HG03439 (cell line): ENCODE data around the gene VAV2.

Experiments used
- ATAC-seq: cut with Tn5 transposase; IDR thresholded peaks from one replicate; pipeline ENCODE4 v1.9.1; 2021; ENCODE audit warnings: mild to moderate bottlenecking, moderate library complexity; ENCODE audit not compliant: unreplicated experiment

The VAV2 gene

GRCh38 chr9:134027561-134027960 is 35.4 kb upstream of the VAV2 start:
- ATAC-seq = no peak

- ATAC-seq = no peak
These were observed 34.9 kb upstream of the VAV2 start for GRCh38 chr9:134026981-134027380.

DNA sequence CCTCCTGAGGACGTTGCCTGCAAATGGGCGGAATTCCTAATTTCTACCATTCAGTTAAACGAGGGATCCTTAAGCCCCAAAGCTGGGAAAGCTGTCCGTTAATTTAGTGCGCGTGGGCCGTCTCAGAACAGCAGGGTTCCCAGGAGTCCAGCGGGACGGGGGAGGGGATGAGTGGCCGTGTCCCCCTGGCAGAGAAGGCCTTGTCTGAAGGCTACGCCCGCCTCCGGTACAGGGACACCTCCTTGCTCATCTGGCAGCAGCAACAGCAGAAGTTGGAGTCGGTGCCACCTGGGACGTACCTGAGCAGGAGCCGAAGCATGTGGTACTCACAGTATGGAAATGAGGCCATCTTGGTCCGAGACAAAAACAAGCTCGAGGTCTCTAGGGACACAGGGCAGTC is 34.5 kb upstream of the VAV2 start:
- ATAC-seq = no peak

- ATAC-seq = peak; percentile 40
These were observed 33.8 kb upstream of the VAV2 start for GRCh38 chr9:134025606-134026541.

GRCh38 chr9:134024828-134025605 is 32.9 kb upstream of the VAV2 start, which contains the start of gene BRD3OS:
Gene BRD3OS (plus strand): TSS chr9:134025481. CDS start chr9:134026748, 1,267 bp downstream.
- peak; percentile 88 for ATAC-seq

DNA sequence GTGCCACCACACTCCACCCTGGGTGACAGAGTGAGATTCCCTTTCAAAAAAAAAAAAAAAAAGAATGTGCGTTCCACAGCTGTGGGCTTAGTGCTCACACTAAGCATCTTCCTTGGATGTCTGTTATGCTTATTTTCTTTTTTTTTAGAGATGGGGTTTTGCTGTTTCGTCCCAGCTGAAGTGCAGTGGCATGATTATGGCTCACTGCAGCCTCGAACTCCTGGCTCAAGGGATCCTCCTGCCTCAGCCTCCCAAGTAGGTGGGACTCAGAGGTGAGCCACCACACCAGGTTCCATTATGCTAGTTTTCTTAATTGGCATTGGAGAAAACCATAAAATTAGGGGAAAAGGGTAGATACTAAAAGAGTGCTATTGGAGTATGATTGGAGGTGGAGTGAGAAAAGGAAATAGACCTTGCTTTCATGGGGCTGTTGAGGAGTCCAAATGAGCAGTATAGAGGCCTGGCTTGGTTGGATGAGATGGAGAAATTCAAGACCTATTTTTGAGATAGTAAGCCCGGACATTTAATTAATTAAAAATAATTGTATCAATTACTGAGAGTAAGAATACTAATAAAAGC is 32.2 kb upstream of the VAV2 start:
- no peak for ATAC-seq

- no peak for ATAC-seq
These were observed 22.8 kb upstream of the VAV2 start for GRCh38 chr9:134014946-134015345.

DNA sequence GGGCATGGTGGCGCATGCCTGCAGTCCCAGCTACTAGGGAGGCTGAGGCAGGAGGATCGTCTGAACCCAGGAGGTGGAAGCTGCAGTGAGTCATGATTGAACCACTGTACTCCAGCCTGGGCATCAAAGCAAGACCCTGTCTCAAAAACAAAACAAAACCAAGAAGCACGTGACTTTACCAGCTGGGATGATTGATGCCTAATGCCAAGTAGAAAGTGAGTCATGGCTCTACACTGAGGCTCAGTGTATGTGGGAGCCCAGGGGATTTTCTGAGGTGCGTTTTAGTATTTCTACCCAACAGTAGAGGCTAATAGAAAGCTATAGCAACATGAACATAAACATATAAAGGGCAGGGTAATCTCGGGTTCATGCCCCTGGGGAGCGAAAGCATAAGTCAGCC is 19.3 kb upstream of the VAV2 start:
- ATAC-seq = no peak

- ATAC-seq = no peak
These were observed 18.4 kb upstream of the VAV2 start for GRCh38 chr9:134010310-134011173.

GRCh38 chr9:134007571-134007970 is 15.4 kb upstream of the VAV2 start:
- ATAC-seq = no peak

DNA sequence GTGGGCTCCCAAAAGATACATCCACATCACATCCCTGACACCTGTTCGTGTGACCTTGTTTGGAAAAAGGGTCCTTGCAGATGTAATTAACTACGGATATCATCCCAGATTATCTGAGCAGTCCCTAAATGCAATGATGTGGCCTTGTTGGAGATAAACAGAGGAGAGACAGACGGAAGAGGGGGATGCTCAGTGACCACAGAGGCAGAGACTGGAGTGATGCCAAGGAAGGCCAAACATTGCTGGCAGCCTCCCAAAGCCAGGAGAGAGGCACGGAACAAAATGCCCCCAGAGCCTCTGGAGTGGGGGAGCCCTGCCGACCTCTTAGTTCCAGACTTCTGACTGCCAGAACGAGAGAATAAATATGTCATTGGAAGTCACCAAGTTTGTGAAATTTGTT is 15.0 kb upstream of the VAV2 start:
- no peak for ATAC-seq

DNA sequence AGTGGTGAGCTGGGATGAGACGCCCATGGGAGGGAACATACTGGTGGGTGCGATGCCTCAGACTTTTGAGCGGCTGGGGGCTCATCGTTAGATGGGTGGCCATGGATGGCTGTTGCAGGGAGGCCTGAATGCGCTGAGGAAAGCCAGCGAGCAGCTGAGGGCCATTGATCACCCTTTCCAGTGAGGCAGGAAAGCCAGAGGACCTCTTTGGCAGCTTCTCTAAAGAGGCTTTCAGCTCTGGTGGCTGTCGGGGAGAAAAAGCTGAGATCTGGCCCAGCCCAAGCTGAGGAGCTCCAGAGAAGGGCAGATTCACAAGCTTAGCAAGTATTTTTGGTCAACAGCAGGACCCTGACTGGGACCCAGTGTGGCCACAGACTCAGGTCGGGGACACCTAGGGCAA is 13.3 kb upstream of the VAV2 start:
- ATAC-seq = no peak

GRCh38 chr9:134004881-134005280 is 12.8 kb upstream of the VAV2 start:
- no peak for ATAC-seq

- ATAC-seq = no peak
These were observed 12.2 kb upstream of the VAV2 start for GRCh38 chr9:134004131-134004873.

DNA sequence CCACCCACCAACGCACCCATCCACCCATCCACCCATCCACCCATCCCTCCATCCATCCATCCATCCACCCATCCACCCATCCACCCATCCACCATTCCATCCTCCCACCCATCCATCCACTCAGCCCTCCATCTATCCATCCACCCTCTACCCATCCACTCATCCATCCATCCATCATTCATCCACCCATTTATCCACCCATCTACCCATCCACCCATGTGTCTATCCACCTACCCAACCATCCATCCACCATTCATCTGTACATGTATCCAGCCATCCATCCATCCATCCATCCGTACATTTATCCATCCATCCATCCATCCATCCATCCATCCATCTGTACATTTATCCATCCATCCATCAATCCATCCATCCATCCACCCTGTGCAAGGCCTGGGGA is 11.1 kb upstream of the VAV2 start:
- no peak for ATAC-seq

DNA sequence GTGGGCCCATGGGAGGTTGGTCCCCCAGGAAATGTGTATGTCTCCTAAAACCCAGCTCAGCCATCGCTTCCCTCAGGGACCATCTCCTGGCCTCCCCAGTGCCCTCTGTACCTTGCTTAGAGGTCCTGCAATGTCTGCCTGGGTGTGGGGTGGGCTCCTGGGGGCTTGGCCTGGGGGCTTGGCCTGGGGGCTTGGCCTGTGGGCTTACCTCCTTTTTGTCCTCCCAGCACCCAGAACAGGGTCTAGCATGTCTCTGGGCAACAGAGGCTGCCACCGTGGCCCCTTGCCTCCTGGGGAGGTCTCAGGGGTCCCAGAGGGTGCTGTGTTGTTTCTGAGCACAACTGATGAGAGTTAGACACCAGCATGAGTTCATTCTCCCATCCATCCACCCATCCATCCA is 10.7 kb upstream of the VAV2 start:
- no peak for ATAC-seq

DNA sequence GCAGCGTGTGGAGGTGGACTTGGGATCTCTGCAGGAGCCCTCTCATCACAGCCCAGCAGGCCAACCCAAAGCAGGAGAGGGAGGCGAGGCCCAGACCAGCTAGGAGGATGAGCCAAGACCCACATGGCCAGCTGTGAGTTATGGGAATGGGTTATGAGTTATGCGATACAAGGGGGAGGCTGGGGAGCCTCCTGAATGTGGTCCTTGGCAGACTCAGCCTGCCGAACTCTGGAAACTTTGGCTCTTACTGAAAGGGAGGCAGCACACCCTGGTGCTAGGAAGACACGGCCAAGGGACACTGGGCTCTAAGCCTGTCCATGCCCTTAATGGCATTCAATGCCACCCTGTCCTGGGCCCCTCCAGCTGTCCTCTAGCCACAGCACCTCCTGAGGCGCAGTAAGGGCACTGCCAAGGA is 7.7 kb upstream of the VAV2 start:
- ATAC-seq = no peak

GRCh38 chr9:133998915-133999595 is 6.9 kb upstream of the VAV2 start:
- ATAC-seq = no peak

DNA sequence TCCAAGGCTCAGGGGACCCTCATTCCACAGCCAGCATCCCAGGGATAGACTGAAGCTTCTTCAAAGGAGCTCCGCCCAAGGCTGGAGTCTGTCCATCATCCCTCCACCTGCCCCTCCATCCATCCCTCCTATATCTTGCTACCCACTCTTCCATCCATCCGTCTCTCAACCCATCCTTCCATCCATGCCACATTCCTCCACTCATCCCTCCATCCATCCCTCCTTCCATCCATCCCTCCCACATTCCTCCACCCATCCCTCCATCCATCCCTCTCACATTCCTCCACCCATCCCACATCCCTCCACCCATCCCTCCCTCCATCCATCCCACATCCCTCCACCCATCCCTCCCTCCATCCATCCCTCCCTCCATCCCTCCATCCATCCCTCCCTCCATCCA is 5.5 kb upstream of the VAV2 start:
- no peak for ATAC-seq
